OCI-LY7 (cell line): ENCODE measurements around the gene PCNX2. TPM values are rescaled to one million over a fixed set of nuclear protein-coding genes. Genes with fewer than 3 reads are reported as not detected.
"Not testable (repeated sequence)": the region's sequence is repeated elsewhere in the genome, so short reads cannot be mapped to it uniquely, and the experiment has no call there.

Source experiments
- BruUV-seq: library from RNA; stranded (reverse); fragments of 400-500 nt; replicated peaks from 2 replicates; lab custom pipeline; 2021; lab: Mats Ljungman, UMichigan
- CTCF ChIA-PET: fragments of 300-600 bp; sonication (Branson Sonifier 250); formaldehyde crosslinking; loops from one replicate; lab custom pipeline; 2022; ENCODE audit warnings: antibody characterized with exemption; ENCODE audit not compliant: unreplicated experiment; lab: Charles Lee
- POLR2A ChIA-PET: fragments of 300-600 bp; sonication (Branson Sonifier 250); formaldehyde crosslinking; loops from one replicate; lab custom pipeline; 2022; ENCODE audit warnings: antibody characterized with exemption; lab: Charles Lee
- DNase-seq: peaks from one replicate; pipeline ENCODE4 v3.0.0-alpha.2; 2015; ENCODE audit warnings: low spot score
- H2AFZ ChIP-seq: fragments of 200-600 bp; sonication (generic), shearing (Covaris generic); 2 replicates; pipeline ENCODE4 v1.6.1; 2014; ENCODE audit warnings: mild to moderate bottlenecking, antibody characterized with exemption, low read length, moderate library complexity
- H3K27ac ChIP-seq: fragments of 200-600 bp; sonication (generic); 2 replicates; pipeline ENCODE4 v1.5.1; 2014; ENCODE audit warnings: mixed run types, low read depth, mild to moderate bottlenecking, moderate library complexity, low read length, inconsistent platforms; ENCODE audit not compliant: poor library complexity, severe bottlenecking
- H3K36me3 ChIP-seq: fragments of 200-600 bp; sonication (generic); 2 replicates; pipeline ENCODE4 v1.6.1; 2014; ENCODE audit warnings: mild to moderate bottlenecking, antibody characterized with exemption, low read length, moderate library complexity, mixed read lengths; ENCODE audit not compliant: insufficient read depth
- H3K4me1 ChIP-seq: fragments of 200-600 bp; sonication (generic); 2 replicates; pipeline ENCODE4 v1.5.1; 2014; ENCODE audit warnings: mild to moderate bottlenecking, low read length; ENCODE audit not compliant: insufficient read depth, poor library complexity, severe bottlenecking
- H3K4me2 ChIP-seq: fragments of 200-600 bp; sonication (generic); 2 replicates; pipeline ENCODE4 v1.6.1; 2014; ENCODE audit warnings: mild to moderate bottlenecking, low read length
- H3K4me3 ChIP-seq: fragments of 200-600 bp; sonication (generic); 2 replicates; pipeline ENCODE4 v1.5.1; 2014; ENCODE audit warnings: mild to moderate bottlenecking, low read depth, low read length; ENCODE audit not compliant: poor library complexity, severe bottlenecking
- H3K79me2 ChIP-seq: fragments of 200-600 bp; sonication (generic); 2 replicates; pipeline ENCODE4 v1.6.1; 2016; ENCODE audit warnings: low read depth, mild to moderate bottlenecking, low read length, moderate library complexity, mixed read lengths; ENCODE audit not compliant: insufficient read depth
- H3K9me2 ChIP-seq: fragments of 200-600 bp; sonication (generic); 2 replicates; pipeline ENCODE4 v1.6.1; 2016; ENCODE audit warnings: mild to moderate bottlenecking, low read length, mixed read lengths; ENCODE audit not compliant: insufficient read depth
- H3K9me3 ChIP-seq: fragments of 200-600 bp; sonication (generic); 2 replicates; pipeline ENCODE4 v1.6.1; 2014; ENCODE audit warnings: mild to moderate bottlenecking, mixed run types, low read length, mixed read lengths
- H4K20me1 ChIP-seq: fragments of 200-600 bp; sonication (generic); 2 replicates; pipeline ENCODE4 v1.6.1; 2014; ENCODE audit warnings: mild to moderate bottlenecking, antibody characterized with exemption, low read length, moderate library complexity, mixed read lengths; ENCODE audit not compliant: insufficient read depth
- EZH2phosphoT487 ChIP-seq: fragments of 200-600 bp; sonication (generic); IDR thresholded peaks from 2 replicates; pipeline ENCODE4 v1.6.1; 2018; ENCODE audit warnings: low read depth, borderline replicate concordance, mild to moderate bottlenecking, mixed run types, antibody characterized with exemption, low read length, moderate library complexity, mixed read lengths
- intact Hi-C: fragments of 100-400 bp; cut with micrococcal nuclease; formaldehyde crosslinking; loops from one replicate; pipeline ENCODE4 v1.10.0; 2022; ENCODE audit not compliant: unreplicated experiment
- total RNA-seq, 2 experiments: library from RNA; depleted of rRNA in 1 of 2; stranded (reverse); fragments of >200 nt in 1 of 2; shearing (Covaris generic) in 1 of 2; gene quantifications; 2 replicates each; pipeline ENCODE4 v1.2.3, GENCODE V29; 2014 to 2022
- TF ChIP-seq, protein P1 (sequence below): fragments of 200-600 bp; sonication (generic); conservative IDR thresholded peaks from 2 replicates; pipeline ENCODE4 v1.5.1; 2014; ENCODE audit warnings: mild to moderate bottlenecking, antibody characterized with exemption, low read length, moderate library complexity, mixed read lengths

Gene PCNX2
- total RNA-seq, 2 experiments from 2014 or later: 17.1 to 26.9 TPM

DNA sequence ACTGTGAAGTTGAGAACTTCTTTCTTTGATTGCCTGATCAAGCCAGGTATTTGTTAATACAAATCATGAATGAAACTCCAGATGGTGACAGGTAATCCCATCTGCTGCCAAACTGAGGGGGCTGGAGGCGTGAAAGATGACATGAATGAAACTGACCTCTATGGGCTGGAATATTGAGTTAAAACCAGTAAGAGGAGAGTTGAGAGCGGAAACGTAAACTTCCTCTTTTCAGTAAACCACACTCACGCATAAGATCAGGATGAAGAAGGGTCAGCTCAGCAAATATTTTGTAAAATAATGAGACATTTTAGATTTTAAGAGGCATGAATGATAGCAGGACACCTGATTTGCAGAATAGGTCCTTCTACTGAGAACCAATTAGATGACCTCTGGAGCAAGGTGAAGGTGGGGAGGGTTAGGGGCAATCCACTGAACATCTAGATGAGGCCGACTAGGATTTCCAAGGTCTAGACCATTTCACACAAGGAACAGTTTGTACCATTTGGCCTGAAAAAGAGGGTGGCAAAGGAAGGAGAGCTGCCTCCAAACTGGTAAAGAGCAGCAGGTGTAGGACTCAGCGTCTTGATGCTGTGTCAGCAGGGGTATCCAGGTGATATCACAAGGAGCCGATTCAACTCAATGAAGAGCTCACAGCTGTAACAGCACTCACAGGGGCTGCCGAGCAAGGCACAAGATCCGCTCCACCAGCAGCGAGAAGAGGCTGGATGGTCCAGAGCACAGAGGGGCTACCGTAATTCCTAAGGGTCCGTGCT lies 212.6 kb downstream of the PCNX2 start:
- H4K20me1 ChIP-seq: no peaks in the 10 kb centered on the region
- H3K36me3 ChIP-seq: no peaks in the 10 kb centered on the region
- BruUV-seq: no TSS peak
- no peak overlapping the region for H3K4me3 ChIP-seq
- H3K4me2 ChIP-seq: no peak overlapping the region
- H3K79me2 ChIP-seq: no peaks in the 10 kb centered on the region
- TF ChIP-seq EZH2phosphoT487: no peak
- TF ChIP-seq, protein P1, sequence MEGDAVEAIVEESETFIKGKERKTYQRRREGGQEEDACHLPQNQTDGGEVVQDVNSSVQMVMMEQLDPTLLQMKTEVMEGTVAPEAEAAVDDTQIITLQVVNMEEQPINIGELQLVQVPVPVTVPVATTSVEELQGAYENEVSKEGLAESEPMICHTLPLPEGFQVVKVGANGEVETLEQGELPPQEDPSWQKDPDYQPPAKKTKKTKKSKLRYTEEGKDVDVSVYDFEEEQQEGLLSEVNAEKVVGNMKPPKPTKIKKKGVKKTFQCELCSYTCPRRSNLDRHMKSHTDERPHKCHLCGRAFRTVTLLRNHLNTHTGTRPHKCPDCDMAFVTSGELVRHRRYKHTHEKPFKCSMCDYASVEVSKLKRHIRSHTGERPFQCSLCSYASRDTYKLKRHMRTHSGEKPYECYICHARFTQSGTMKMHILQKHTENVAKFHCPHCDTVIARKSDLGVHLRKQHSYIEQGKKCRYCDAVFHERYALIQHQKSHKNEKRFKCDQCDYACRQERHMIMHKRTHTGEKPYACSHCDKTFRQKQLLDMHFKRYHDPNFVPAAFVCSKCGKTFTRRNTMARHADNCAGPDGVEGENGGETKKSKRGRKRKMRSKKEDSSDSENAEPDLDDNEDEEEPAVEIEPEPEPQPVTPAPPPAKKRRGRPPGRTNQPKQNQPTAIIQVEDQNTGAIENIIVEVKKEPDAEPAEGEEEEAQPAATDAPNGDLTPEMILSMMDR: no peak
- peak; percentile 26 for DNase-seq
- H3K9me2 ChIP-seq: no peaks in the 10 kb centered on the region
- intact Hi-C loops: no loop called here
- ChIA-PET CTCF (no interaction called here), POLR2A (interaction anchor here (0.6 to 1.0 kb wide), 3 partner anchors 19 to 414 kb away, joined by 3 to 4 read pairs (median 3); no protein-coding TSS in a partner anchor)
- H3K27ac ChIP-seq: no peak overlapping the region
- no peak overlapping the region for H2AFZ ChIP-seq
- no peaks in the 10 kb centered on the region for H3K4me1 ChIP-seq
- no peaks in the 10 kb centered on the region for H3K9me3 ChIP-seq

DNA sequence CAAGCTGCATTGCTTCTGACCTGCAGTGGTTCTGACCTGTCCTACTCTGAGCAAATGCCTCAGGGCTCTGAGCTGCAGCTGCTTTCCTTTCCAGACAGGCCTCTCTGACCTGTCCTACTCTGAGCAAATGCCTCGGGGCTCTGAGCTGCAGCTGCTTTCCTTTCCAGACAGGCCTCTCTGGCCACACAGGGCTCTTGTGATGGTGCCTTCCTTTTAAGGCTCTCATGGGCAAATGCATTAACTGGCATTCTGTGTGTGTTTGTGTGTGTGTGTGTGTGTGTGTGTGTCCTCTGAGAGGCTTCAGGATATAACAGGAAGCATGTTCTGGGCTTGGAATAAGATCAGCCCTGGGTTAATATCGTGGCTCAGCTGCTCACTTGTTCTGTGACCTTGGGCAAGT lies 213.8 kb downstream of the PCNX2 start:
- H3K27ac ChIP-seq: no peak overlapping the region
- H2AFZ ChIP-seq: no peak overlapping the region
- POLR2A ChIA-PET: no interaction called here
- no peaks in the 10 kb centered on the region for H4K20me1 ChIP-seq
- no peak overlapping the region for H3K4me3 ChIP-seq
- TF ChIP-seq EZH2phosphoT487: no peak
- TF ChIP-seq, protein P1: no peak
- H3K36me3 ChIP-seq: no peaks in the 10 kb centered on the region
- no peaks in the 10 kb centered on the region for H3K9me2 ChIP-seq
- intact Hi-C loops: no loop called here
- H3K9me3 ChIP-seq: no peaks in the 10 kb centered on the region
- no peak overlapping the region for H3K4me2 ChIP-seq
- H3K79me2 ChIP-seq: no peaks in the 10 kb centered on the region
- no peak for DNase-seq
- H3K4me1 ChIP-seq: no peaks in the 10 kb centered on the region
- BruUV-seq: no TSS peak
- CTCF ChIA-PET: no interaction called here

- DNase-seq, CTCF ChIA-PET, H2AFZ ChIP-seq, H3K4me3 ChIP-seq, H3K4me1 ChIP-seq, H3K27ac ChIP-seq, H3K9me2 ChIP-seq, H3K9me3 ChIP-seq, intact Hi-C loops, BruUV-seq, H4K20me1 ChIP-seq, H3K79me2 ChIP-seq, H3K4me2 ChIP-seq, POLR2A ChIA-PET, H3K36me3 ChIP-seq: not testable (repeated sequence)
Measured at GRCh38 chr1:233080827-233081226, 214.7 kb downstream of the PCNX2 start.
